Ramos (cell line): ENCODE results near the gene LSM2.
"Not testable (repeated sequence)": the region's sequence is repeated elsewhere in the genome, so short reads cannot be mapped to it uniquely, and the experiment has no call there.

Experiments used
- in situ Hi-C: fragments of 300-500 bp; cut with MboI; formaldehyde crosslinking; loops from one replicate; pipeline ENCODE4 v1.14.3; 2022; ENCODE audit warnings: low sequenced_read_pairs; ENCODE audit not compliant: unreplicated experiment

LSM2 gene

DNA sequence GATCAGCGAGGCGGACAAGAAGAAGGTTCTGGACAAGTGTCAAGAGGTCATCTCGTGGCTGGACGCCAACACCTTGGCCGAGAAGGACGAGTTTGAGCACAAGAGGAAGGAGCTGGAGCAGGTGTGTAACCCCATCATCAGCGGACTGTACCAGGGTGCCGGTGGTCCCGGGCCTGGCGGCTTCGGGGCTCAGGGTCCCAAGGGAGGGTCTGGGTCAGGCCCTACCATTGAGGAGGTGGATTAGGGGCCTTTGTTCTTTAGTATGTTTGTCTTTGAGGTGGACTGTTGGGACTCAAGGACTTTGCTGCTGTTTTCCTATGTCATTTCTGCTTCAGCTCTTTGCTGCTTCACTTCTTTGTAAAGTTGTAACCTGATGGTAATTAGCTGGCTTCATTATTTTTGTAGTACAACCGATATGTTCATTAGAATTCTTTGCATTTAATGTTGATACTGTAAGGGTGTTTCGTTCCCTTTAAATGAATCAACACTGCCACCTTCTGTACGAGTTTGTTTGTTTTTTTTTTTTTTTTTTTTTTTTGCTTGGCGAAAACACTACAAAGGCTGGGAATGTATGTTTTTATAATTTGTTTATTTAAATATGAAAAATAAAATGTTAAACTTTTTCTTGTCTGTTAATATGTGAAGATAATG lies 23.0 kb upstream of the LSM2 start:
- in situ Hi-C loops: no loop called here

DNA sequence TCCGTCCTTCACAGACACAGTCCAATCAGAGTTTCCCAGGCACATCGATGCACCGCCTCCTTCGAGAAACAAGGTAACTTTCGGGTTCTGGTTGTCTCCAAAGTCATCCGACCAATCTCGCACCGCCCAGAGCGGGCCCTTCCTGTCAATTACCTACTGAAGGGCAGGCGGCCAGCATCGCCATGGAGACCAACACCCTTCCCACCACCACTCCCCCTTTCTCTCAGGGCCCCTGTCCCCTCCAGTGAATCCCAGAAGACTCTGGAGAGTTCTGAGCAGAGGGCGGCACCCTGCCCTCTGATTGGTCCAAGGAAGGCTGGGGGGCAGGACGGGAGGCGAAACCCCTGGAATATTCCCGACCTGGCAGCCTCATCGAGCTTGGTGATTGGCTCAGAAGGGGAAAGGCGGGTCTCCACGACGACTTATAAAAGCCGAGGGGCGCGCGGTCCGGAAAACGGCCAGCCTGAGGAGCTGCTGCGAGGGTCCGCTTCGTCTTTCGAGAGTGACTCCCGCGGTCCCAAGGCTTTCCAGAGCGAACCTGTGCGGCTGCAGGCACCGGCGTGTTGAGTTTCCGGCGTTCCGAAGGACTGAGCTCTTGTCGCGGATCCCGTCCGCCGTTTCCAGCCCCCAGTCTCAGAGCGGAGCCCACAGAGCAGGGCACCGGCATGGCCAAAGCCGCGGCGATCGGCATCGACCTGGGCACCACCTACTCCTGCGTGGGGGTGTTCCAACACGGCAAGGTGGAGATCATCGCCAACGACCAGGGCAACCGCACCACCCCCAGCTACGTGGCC lies 20.7 kb upstream of the LSM2 start, which contains the start of gene HSPA1B:
TSS of gene HSPA1B (plus strand) at position 453 of the 794 bp plus-strand sequence. CDS start at position 666, 213 bp downstream.
- in situ Hi-C loops: no loop called here

DNA sequence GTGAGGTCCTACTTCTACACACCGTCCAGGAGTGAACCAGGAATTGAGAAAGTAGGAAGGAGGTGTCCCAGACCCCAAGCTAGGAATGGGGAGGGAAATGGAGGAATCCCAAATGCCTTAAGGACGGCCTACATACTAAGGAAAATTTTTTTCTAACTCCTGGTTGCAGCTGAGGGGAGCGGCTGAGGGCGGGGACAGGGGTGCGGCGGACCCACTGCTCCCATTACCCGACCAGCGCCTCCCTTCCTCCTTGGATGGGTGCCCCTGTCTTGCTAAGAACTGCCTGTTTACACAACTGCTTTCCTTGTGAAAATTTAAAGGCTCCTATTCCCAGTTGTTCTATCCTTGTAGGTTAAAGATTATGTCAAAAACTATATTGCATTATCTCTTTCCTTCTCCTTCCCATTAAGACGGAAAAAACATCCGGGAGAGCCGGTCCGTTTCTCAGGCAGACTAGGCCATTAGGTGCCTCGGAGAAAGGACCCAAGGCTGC lies 20.1 kb upstream of the LSM2 start:
- in situ Hi-C loops: no loop called here

DNA sequence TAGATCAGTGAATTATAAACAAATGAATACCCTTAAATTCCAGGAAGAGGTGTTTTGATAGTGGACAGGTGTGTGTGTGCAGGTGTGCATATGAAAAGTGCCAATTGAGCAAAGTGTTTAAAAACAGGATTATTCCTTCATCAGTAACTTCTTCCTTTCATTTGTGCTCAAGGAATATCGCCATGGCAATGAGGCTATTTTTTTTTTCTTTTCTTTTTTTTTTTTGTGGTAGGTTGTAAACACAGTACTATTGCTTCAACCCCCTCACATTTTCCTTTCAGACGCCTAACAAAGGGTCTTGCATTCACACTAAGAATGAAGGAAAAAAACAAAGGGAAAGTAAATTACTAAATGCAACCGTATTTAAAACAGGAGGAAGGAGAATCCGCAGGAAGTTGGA lies 18.8 kb upstream of the LSM2 start:
- in situ Hi-C loops: no loop called here

DNA sequence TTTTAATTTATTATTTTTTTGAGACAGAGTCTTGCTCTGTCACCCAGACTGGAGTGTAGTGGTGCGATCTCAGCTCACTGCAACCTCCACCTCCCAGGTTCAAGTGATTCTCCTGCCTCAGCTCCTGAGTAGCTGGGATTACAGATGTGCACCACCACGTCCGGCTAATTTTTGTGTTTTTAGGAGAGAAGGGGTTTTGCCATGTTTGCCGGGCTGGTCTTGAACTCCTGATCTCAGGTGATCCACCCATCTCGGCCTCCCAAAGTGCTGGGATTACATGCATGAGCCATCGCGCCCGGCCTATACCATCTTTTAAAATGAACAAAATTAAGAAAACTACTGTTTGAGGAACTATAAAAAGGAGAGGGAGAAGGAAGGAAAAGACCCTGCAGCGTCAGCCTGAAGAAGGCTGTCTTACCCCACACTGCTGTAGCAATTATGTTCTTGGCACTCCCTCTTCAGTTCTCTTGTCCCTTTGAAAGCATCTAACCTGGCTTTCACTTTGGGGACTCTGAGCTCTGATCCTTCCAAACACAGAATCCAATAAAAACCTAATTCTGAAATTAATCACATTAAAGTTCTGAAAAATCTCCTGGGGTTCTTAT lies 16.9 kb upstream of the LSM2 start:
- in situ Hi-C loops: not testable (repeated sequence)

DNA sequence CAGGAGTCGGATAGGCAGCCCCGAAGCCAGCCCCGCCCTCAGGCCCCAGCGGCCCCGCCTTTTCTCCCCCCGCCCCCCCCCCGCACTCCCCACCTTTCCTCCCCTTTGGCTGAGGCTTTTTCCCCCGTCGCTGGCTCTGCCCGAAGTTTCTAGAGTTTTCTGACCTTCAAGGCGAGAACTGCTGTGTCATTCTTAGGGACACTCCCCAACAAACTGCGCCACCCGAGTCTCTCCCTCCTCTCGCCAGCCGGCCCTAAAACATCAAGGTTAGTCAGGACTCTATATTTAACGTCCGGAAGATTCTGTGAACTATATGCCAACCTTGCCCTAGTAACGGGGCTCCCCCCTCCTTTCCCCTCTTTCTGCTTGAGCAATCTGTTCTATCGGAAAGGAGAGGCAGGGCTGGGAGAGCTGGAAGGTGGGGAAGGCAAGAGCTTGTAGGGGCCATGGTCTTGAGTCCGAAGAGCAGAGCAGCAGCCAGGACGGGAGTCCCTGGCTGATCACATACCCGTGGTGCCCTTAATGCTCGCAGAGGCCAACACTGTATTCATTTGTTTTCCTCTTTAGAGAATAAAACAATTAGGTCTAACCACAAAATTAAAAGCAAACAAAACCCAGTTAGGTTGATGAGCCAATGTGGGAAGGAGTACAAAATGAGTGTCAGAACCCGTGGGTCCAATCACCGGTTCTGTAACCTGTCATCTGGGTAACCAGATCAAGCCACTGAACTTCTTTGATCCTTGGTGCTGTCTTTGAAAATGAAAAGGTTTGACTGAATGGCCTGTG lies 15.5 kb upstream of the LSM2 start:
- in situ Hi-C loops: no loop called here

DNA sequence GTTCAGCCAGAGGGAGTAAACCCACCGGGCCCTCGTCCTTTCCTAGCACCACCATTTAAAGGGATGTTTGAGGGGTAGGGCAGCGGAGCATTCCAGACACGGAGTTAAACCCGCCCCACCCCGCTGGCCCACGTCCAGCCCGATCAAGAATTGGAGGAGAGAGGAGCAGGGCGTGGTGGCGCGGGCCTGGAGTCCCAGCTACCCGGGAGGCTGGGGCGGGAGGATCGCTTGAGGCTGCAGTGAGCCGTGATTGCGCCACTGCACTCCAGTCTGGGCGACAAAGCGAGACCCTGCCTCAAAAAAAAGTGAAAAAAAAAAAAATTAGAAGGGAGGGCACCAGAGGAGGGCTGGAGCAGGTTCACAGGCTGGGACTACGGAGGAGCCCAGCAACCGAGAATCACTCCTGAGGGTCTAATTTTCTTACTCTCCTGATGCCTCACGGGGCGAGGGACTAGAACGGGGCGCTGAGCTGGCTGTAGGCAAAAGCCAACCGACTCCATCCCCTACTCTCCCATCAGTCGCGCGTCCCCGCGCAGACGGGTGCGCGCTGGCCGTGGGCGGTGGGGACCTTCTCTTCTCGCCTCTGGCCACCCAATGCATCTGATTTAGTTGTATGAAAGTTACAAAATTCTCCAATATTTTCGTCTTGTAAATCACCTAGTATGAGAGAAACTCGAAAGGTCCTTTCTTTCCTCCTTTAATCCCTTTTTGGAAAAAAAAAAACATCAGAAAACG lies 14.7 kb upstream of the LSM2 start:
- in situ Hi-C loops: no loop called here

DNA sequence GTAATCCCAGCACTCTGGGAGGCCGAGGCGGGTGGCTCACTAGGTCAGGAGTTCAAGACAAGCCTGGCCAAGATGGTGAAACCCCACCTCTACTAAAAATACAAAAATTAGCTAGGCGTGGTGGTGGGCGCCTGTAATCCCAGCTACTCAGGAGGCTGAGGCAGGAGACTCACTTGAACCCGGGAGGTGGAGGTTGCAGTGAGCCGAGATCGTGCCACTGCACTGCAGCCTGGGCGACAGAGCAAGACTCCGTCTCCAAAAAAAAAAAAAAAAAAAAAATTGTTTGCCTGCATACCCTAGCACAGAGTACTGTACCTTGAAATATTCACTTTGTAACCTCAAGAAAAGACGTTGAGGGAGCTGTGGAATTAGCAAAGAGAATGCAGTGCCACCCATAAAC lies 13.6 kb upstream of the LSM2 start:
- in situ Hi-C loops: not testable (repeated sequence)

DNA sequence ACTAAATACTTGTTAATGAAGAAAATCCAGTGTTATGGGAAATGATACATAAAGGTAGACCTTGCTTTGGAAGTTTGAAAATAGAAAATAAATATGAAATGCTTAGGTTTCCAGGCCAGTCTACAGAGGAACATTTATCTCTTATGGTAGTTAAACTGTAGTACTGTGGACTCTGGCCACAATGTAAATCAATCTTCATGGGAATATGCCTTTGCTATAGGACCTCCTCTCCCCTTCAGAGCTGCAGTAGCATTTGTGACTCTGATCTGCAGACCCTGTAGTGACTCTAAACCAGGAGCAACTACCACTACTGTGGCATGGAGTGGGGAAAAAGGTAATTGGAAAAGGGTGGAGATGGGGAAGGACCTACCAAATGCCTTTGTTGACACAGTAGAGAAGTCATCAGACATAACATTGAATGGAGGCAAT lies 13.1 kb upstream of the LSM2 start:
- in situ Hi-C loops: no loop called here

DNA sequence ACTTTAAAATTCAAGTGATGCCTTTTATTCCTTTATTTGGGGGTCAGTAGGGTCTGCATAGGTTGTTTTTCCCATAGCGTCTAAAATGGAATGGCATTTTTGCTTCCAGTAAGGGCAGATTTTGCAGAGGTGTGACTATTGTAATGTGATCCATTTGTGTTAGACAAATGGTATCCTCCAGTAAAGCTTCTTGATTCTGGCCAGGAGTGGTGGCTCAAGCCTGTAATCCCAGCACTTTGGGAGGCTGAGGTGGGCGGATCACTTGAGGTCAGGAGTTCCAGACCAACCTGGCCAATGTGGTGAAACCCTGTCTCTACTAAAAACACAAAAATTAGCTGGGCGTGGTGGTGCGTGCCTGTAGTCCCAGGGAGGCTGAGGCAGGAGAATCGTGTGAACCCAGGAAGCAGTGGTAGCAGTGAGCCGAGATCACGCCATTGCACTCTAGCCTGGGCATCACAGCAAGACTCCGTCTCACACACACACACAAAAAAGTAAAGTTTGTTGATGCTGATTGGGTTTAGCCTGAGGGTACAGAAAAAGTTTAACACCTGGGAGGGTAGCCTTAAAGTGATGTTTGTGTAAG lies 11.3 kb upstream of the LSM2 start:
- in situ Hi-C loops: not testable (repeated sequence)

DNA sequence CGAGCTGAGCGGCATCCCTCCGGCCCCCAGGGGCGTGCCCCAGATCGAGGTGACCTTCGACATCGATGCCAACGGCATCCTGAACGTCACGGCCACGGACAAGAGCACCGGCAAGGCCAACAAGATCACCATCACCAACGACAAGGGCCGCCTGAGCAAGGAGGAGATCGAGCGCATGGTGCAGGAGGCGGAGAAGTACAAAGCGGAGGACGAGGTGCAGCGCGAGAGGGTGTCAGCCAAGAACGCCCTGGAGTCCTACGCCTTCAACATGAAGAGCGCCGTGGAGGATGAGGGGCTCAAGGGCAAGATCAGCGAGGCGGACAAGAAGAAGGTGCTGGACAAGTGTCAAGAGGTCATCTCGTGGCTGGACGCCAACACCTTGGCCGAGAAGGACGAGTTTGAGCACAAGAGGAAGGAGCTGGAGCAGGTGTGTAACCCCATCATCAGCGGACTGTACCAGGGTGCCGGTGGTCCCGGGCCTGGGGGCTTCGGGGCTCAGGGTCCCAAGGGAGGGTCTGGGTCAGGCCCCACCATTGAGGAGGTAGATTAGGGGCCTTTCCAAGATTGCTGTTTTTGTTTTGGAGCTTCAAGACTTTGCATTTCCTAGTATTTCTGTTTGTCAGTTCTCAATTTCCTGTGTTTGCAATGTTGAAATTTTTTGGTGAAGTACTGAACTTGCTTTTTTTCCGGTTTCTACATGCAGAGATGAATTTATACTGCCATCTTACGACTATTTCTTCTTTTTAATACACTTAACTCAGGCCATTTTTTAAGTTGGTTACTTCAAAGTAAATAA lies 10.6 kb upstream of the LSM2 start:
- in situ Hi-C loops: not testable (repeated sequence)

DNA sequence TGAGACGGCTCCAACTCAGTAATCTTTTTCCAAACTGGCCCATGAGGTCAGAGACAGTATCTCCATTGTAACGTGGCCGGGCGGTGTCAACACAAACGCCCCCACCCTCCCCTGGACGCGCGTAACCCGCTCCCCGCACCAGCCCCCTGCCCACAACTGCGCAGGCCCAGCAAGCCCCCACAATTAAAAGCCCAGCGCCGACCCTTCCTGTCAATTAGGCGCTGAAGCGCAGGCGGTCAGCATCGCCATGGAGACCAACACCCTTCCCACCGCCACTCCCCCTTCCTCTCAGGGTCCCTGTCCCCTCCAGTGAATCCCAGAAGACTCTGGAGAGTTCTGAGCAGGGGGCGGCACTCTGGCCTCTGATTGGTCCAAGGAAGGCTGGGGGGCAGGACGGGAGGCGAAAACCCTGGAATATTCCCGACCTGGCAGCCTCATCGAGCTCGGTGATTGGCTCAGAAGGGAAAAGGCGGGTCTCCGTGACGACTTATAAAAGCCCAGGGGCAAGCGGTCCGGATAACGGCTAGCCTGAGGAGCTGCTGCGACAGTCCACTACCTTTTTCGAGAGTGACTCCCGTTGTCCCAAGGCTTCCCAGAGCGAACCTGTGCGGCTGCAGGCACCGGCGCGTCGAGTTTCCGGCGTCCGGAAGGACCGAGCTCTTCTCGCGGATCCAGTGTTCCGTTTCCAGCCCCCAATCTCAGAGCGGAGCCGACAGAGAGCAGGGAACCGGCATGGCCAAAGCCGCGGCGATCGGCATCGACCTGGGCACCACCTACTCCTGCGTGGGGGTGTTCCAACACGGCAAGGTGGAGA lies 8.5 kb upstream of the LSM2 start, which contains the start of the genes HSPA1A and HSPA1L:
TSS of gene HSPA1A (plus strand) at position 519 of the 814 bp plus-strand sequence. CDS start at position 733, 214 bp downstream.
TSS of gene HSPA1L (minus strand) at position 259 of the 814 bp plus-strand sequence. CDS start 3,311 bp downstream, outside the sequence.
- in situ Hi-C loops: no loop called here

DNA sequence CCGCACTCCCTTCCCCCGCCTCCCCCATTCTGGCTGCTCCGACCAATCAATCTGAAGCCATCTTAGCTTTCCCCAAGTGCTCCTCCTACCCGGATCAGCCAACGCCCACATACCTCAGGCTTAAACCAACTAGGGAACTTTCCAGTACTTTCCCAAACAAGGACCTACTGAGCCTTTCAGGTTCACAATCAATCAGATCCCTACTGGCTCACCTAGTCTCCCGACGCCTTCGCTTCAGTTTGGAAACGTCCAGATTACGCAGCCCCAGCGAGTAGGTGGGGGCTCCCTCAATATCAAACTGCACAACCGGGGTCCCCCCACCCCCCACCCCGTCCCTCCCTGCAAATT lies 7.9 kb upstream of the LSM2 start:
- in situ Hi-C loops: no loop called here

DNA sequence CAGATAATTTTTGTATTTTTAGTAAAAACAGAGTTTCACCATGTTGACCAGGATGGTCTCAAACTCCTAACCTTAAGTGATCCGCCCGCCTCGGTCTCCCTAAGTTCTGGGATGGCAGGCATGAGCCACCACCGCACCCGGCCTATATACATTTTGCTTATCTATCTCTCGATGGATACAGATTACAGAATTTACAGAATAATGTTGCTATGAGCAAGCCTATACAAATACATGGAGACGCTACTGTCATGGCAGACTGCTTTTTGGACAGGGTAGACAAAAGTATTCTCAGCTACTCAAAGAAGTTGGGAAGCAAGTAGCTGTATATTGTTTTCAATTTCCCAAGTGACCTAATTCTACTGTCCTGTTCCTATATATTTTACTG lies 6.7 kb upstream of the LSM2 start:
- in situ Hi-C loops: no loop called here

DNA sequence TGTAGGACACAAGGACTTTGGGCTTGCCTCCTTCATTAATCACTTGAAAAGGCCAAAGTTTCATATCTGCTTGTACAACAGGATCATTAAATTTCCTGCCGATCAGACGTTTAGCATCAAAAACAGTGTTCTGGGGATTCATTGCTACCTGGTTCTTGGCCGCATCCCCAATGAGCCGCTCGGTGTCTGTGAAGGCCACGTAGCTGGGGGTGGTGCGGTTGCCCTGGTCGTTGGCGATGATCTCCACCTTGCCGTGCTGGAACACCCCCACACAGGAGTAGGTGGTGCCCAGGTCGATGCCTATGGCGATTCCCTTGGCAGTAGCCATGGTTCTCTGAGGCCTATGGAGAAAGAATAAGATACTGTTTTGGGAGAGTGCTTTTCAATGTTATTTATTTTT lies 4.9 kb upstream of the LSM2 start:
- in situ Hi-C loops: no loop called here

DNA sequence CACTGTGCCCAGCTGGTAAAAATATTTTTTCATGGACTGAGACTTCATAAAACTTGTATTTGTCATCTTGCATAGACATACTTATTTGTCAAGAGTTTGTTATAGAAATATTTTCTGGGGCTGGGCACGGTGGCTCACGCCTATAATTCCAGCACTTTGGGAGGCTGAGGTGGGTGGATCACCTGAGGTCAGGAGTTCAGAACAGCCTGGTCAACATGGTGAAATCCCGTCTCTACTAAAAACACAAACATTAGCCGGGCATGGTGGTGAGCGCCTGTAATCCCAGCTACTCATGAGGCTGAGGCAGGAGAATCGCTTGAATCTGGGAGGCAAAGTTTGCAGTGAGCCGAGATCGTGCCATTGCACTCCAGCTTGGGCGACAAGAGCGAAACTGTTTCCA lies 1.8 kb upstream of the LSM2 start:
- in situ Hi-C loops: not testable (repeated sequence)

DNA sequence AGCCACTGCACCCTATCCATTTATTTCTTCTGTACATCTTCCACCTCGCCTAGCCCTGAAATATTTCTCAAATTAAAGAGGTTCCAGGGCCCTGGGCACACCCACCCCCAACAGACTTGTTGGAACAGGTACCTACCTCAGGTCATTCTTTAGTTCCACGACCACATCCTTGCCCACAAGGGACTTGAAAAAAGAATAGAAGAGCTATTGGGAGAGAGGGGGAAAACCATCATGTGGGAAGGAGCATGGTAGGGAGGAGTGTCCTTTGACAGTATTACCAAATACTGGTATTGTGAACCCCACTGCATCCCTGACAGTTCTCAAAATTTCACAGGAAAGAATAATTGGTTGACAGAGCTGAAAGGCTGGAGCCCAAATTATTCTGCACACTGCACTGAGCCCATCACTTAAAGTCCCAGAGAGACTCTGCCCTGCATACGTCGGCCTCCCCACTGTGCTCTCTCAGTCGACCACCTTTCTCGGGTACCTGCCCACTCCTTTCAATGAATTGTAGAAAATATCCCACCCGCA lies 762 bp downstream of the LSM2 start:
- in situ Hi-C loops: no loop called here
